ENCODE measurements around the gene BTBD2.

BTBD2 gene

GRCh38 chr19:1944916-1945561 lies 70.5 kb downstream of the BTBD2 start:
- no peak overlapping the region for H3K4me3 ChIP-seq (ENCODE audit: low read length)
- no peak for DNase-seq (ENCODE audit: low read depth)
- no peak for TF ChIP-seq CTCF (conservative IDR thresholded peaks at IDR 0.05; ENCODE audit: low read length)

GRCh38 chr19:1944088-1944915 lies 71.2 kb downstream of the BTBD2 start:
- TF ChIP-seq CTCF (conservative IDR thresholded peaks at IDR 0.05; ENCODE audit: low read length), result no peak
- DNase-seq (ENCODE audit: low read depth), result no peak

GRCh38 chr19:1943661-1944087 lies 71.8 kb downstream of the BTBD2 start:
- no peak for TF ChIP-seq CTCF (conservative IDR thresholded peaks at IDR 0.05; ENCODE audit: low read length)
- H3K4me3 ChIP-seq (ENCODE audit: low read length), result no peak overlapping the region
- no peak for DNase-seq (ENCODE audit: low read depth)

More at GRCh38 chr19:1944088-1944915, 71.2 kb downstream of the BTBD2 start:
- no peak overlapping the region for H3K4me3 ChIP-seq (ENCODE audit: low read length)

GRCh38 chr19:1942934-1943555 lies 72.5 kb downstream of the BTBD2 start:
- no peak for TF ChIP-seq CTCF (conservative IDR thresholded peaks at IDR 0.05; ENCODE audit: low read length)
- DNase-seq (ENCODE audit: low read depth), result no peak
- peak overlapping the region; percentile 81 for H3K4me3 ChIP-seq (ENCODE audit: low read length)

GRCh38 chr19:1942078-1942933 lies 73.2 kb downstream of the BTBD2 start:
- peak; percentile 59 for DNase-seq (ENCODE audit: low read depth)
- H3K4me3 ChIP-seq (ENCODE audit: low read length), result peak overlapping the region; percentile 81
- TF ChIP-seq CTCF (conservative IDR thresholded peaks at IDR 0.05; ENCODE audit: low read length), result no peak

- no peak for TF ChIP-seq CTCF (conservative IDR thresholded peaks at IDR 0.05; ENCODE audit: low read length)
- peak within 1 kb of the TSS; percentile 81 for H3K4me3 ChIP-seq (ENCODE audit: low read length)
- no peak for DNase-seq (ENCODE audit: low read depth)
These were observed 74.1 kb downstream of the BTBD2 start, which contains the start of gene CSNK1G2 for GRCh38 chr19:1941146-1942077. CSNK1G2 (plus strand) TSS chr19:1941172; CDS start chr19:1969773, 28,601 bp downstream.
